SU-DHL-6 (cell line): ENCODE data around the gene PLPP1.

Source experiments
- H2AFZ ChIP-seq: fragments of 200-600 bp; sonication (generic); 2 replicates; pipeline ENCODE4 v1.6.1; 2014; ENCODE audit warnings: low read depth, mild to moderate bottlenecking, moderate library complexity, mixed read lengths, antibody characterized with exemption, low read length; ENCODE audit not compliant: severe bottlenecking
- H3F3A ChIP-seq: fragments of 200-600 bp; shearing (Covaris generic); 2 replicates; pipeline ENCODE4 v1.6.0; 2016; ENCODE audit warnings: antibody characterized with exemption, mild to moderate bottlenecking; ENCODE audit not compliant: insufficient read depth
- H3K27ac ChIP-seq: fragments of 200-600 bp; sonication (generic); 2 replicates; pipeline ENCODE4 v1.5.1; 2016; ENCODE audit warnings: low read depth, mild to moderate bottlenecking, low read length, moderate library complexity, mixed read lengths
- H3K27me3 ChIP-seq: fragments of 200-600 bp; sonication (generic), shearing (Covaris generic); 2 replicates; pipeline ENCODE4 v1.6.0; 2014; ENCODE audit warnings: mild to moderate bottlenecking, low read length
- H3K36me3 ChIP-seq: fragments of 200-600 bp; sonication (generic); 2 replicates; pipeline ENCODE4 v1.6.1; 2014; ENCODE audit warnings: mild to moderate bottlenecking, low read length, mixed read lengths
- H3K4me2 ChIP-seq: fragments of 300-600, 200-600 bp; shearing (Covaris generic), sonication (generic); 2 replicates; pipeline ENCODE4 v1.6.0; 2014; ENCODE audit warnings: low read length, low read depth, mild to moderate bottlenecking; ENCODE audit not compliant: poor library complexity, severe bottlenecking
- H3K4me3 ChIP-seq: fragments of 200-600 bp; sonication (generic); 2 replicates; pipeline ENCODE4 v1.5.1; 2014; ENCODE audit warnings: antibody characterized with exemption, low read length, mild to moderate bottlenecking, mixed read lengths; ENCODE audit not compliant: insufficient read depth, poor library complexity, severe bottlenecking
- H3K79me2 ChIP-seq: fragments of 200-600 bp; sonication (generic); 2 replicates; pipeline ENCODE4 v1.6.1; 2014; ENCODE audit warnings: mild to moderate bottlenecking, low read length, moderate library complexity; ENCODE audit not compliant: insufficient read depth
- H3K9ac ChIP-seq: fragments of 200-600 bp; sonication (generic); 2 replicates; pipeline ENCODE4 v1.7.0; 2014; ENCODE audit warnings: mild to moderate bottlenecking, low read length
- H3K9me2 ChIP-seq: fragments of 200-600 bp; sonication (generic); replicated peaks from 2 replicates; pipeline ENCODE4 v1.6.1; 2014; ENCODE audit warnings: low read length; ENCODE audit not compliant: insufficient read depth
- H3K9me3 ChIP-seq: fragments of 200-600 bp; sonication (generic); 2 replicates; pipeline ENCODE4 v1.6.1; 2014; ENCODE audit warnings: low read length, mixed read lengths; ENCODE audit not compliant: insufficient read depth
- H4K20me1 ChIP-seq: fragments of 200-600 bp; sonication (generic); 2 replicates; pipeline ENCODE4 v1.6.1; 2014; ENCODE audit warnings: low read depth, mild to moderate bottlenecking, antibody characterized with exemption, low read length, moderate library complexity, mixed read lengths
- EZH2phosphoT487 ChIP-seq: fragments of 200-600 bp; sonication (generic), shearing (Covaris generic); conservative IDR thresholded peaks from 2 replicates; pipeline ENCODE4 v1.6.1; 2018; ENCODE audit warnings: mild to moderate bottlenecking, antibody characterized with exemption, low read length, moderate library complexity, mixed read lengths
- TF ChIP-seq, protein P1 (sequence below): fragments of 200-600 bp; sonication (generic); IDR thresholded peaks from one replicate; pipeline ENCODE4 v1.5.1; 2017; ENCODE audit warnings: antibody characterized with exemption, mild to moderate bottlenecking, low read length, moderate library complexity; ENCODE audit not compliant: insufficient read depth, poor library complexity, severe bottlenecking

The PLPP1 gene

DNA sequence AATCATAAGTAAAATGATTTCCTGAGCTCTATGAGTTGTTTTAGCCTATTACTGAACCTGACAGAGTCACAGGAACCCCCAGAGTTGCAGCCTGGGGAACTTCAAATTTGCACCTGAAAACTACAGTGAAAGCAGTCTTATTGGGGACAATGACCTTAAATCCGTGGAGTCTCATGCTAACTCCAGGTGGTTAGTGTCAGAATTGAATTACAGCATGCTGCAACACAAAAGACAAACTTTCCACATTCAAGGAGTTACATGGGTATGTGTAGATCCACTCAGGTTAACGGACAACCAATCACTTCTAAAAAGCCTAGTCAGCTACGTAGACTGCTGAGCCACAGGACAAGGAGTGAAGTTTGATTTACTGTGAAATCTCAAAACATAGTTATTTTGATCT, 49.7 kb downstream of the PLPP1 start:
- Histone ChIP-seq H2AFZ (no peak overlapping the region), H3F3A (no peaks in the 10 kb centered on the region), H4K20me1 (no peaks in the 10 kb centered on the region), H3K9ac (no peak overlapping the region), H3K36me3 (no peaks in the 10 kb centered on the region), H3K9me3 (no peaks in the 10 kb centered on the region), H3K4me2 (no peak overlapping the region), H3K4me3 (no peak overlapping the region), H3K27me3 (no peaks in the 10 kb centered on the region), H3K79me2 (peaks cover 10% of the 10 kb centered on the region; the same call in 1 of the 2 replicates), H3K27ac (no peak overlapping the region), H3K9me2 (no peaks in the 10 kb centered on the region)
- TF ChIP-seq, protein P1, sequence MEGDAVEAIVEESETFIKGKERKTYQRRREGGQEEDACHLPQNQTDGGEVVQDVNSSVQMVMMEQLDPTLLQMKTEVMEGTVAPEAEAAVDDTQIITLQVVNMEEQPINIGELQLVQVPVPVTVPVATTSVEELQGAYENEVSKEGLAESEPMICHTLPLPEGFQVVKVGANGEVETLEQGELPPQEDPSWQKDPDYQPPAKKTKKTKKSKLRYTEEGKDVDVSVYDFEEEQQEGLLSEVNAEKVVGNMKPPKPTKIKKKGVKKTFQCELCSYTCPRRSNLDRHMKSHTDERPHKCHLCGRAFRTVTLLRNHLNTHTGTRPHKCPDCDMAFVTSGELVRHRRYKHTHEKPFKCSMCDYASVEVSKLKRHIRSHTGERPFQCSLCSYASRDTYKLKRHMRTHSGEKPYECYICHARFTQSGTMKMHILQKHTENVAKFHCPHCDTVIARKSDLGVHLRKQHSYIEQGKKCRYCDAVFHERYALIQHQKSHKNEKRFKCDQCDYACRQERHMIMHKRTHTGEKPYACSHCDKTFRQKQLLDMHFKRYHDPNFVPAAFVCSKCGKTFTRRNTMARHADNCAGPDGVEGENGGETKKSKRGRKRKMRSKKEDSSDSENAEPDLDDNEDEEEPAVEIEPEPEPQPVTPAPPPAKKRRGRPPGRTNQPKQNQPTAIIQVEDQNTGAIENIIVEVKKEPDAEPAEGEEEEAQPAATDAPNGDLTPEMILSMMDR = no peak
- no peak for TF ChIP-seq EZH2phosphoT487

DNA sequence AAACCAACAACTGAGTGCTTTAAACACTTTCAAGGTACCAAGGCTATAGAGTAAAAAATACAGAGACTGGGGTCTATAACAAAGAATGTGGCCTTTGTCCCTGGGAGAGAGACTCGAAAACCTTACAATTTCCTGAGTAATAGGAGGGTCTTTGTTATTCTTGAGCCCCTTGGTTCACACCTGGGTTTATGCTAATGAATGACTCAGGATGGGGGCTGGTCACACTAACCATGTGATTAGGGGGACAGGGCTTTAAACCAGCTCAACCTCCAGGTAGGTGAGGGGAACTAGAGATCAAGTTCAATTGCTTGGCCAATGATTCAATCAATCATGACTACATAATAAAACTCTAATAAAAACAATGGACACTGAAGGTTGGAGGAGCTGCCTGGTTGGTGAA, 50.2 kb downstream of the PLPP1 start:
- H3F3A ChIP-seq = no peaks in the 10 kb centered on the region
- H3K36me3 ChIP-seq = no peaks in the 10 kb centered on the region
- H3K9ac ChIP-seq = no peak overlapping the region
- no peak overlapping the region for H3K4me3 ChIP-seq
- no peak overlapping the region for H3K27ac ChIP-seq
- H3K79me2 ChIP-seq = peaks cover 10% of the 10 kb centered on the region; the same call in 1 of the 2 replicates
- no peaks in the 10 kb centered on the region for H3K9me2 ChIP-seq
- no peaks in the 10 kb centered on the region for H4K20me1 ChIP-seq
- TF ChIP-seq, protein P1 = no peak
- no peak overlapping the region for H2AFZ ChIP-seq
- H3K27me3 ChIP-seq = no peaks in the 10 kb centered on the region
- H3K9me3 ChIP-seq = no peaks in the 10 kb centered on the region
- no peak overlapping the region for H3K4me2 ChIP-seq

DNA sequence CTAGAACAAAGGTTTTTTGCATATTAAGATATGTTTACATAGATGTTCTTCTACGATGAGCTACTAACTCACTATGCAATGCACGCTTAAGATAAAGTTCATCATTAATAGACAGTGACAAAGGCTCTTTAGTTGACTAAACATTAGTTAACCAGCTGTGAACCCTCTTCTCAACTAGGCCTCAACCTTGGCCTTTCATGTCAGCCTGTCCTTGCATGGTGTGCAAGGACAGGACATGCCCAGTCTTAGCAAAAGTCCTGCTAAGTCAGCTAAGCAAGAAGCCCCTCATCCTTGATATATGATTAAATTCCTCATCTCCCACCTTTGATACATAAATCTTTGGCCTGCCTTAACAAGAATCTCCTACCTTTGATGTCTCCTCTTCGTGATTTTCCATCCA, 50.9 kb downstream of the PLPP1 start:
- H3K9ac ChIP-seq = no peak overlapping the region
- no peaks in the 10 kb centered on the region for H3K9me2 ChIP-seq
- no peaks in the 10 kb centered on the region for H3K27me3 ChIP-seq
- no peak overlapping the region for H3K27ac ChIP-seq
- no peak overlapping the region for H3K4me2 ChIP-seq
- H3K9me3 ChIP-seq = no peaks in the 10 kb centered on the region
- no peak overlapping the region for H2AFZ ChIP-seq
- no peaks in the 10 kb centered on the region for H3K36me3 ChIP-seq
- no peaks in the 10 kb centered on the region for H4K20me1 ChIP-seq
- H3K4me3 ChIP-seq = no peak overlapping the region
- TF ChIP-seq, protein P1 = no peak
- no peak for TF ChIP-seq EZH2phosphoT487
- H3K79me2 ChIP-seq = peaks cover 10% of the 10 kb centered on the region; the same call in 1 of the 2 replicates
- H3F3A ChIP-seq = no peaks in the 10 kb centered on the region
